ENCODE data around the gene GPATCH2L.

The GPATCH2L gene

GRCh38 chr14:76262641-76263040, 110.9 kb downstream of the GPATCH2L start:
- no peaks in the 10 kb centered on the region for H3K36me3 ChIP-seq (ENCODE audit: low read length)
- no peaks in the 10 kb centered on the region for H3F3A ChIP-seq (ENCODE audit: insufficient read depth)
- H3K4me3 ChIP-seq (ENCODE audit: insufficient read depth, low read length, poor library complexity, severe bottlenecking), result no peak overlapping the region
- H3K4me2 ChIP-seq (ENCODE audit: low read depth, low read length, poor library complexity, severe bottlenecking), result no peak overlapping the region
- H3K9ac ChIP-seq (ENCODE audit: low read length), result no peak overlapping the region
- H3K9me2 ChIP-seq (replicated peaks; ENCODE audit: insufficient read depth, low read length), result no peaks in the 10 kb centered on the region
- H3K9me3 ChIP-seq (ENCODE audit: insufficient read depth, low read length), result no peaks in the 10 kb centered on the region
- H2AFZ ChIP-seq (ENCODE audit: low read depth, low read length, severe bottlenecking), result no peak overlapping the region
- H3K27ac ChIP-seq (ENCODE audit: low read depth, low read length), result no peak overlapping the region
- no peak for TF ChIP-seq EZH2phosphoT487 (conservative IDR thresholded peaks at IDR 0.05; ENCODE audit: low read length)
- TF ChIP-seq, protein P1, sequence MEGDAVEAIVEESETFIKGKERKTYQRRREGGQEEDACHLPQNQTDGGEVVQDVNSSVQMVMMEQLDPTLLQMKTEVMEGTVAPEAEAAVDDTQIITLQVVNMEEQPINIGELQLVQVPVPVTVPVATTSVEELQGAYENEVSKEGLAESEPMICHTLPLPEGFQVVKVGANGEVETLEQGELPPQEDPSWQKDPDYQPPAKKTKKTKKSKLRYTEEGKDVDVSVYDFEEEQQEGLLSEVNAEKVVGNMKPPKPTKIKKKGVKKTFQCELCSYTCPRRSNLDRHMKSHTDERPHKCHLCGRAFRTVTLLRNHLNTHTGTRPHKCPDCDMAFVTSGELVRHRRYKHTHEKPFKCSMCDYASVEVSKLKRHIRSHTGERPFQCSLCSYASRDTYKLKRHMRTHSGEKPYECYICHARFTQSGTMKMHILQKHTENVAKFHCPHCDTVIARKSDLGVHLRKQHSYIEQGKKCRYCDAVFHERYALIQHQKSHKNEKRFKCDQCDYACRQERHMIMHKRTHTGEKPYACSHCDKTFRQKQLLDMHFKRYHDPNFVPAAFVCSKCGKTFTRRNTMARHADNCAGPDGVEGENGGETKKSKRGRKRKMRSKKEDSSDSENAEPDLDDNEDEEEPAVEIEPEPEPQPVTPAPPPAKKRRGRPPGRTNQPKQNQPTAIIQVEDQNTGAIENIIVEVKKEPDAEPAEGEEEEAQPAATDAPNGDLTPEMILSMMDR (IDR thresholded peaks at IDR 0.05; ENCODE audit: insufficient read depth, low read length, poor library complexity, severe bottlenecking), result no peak
- no peaks in the 10 kb centered on the region for H4K20me1 ChIP-seq (ENCODE audit: low read depth, low read length)
- H3K79me2 ChIP-seq (ENCODE audit: insufficient read depth, low read length), result no peaks in the 10 kb centered on the region
- H3K27me3 ChIP-seq (ENCODE audit: low read length), result no peaks in the 10 kb centered on the region

Data from SU-DHL-6 (cell line).